Tibial nerve (tissue), 4 donors: ENCODE measurements around the gene SLC27A2. TPM values are rescaled to one million over a fixed set of nuclear protein-coding genes. Genes with fewer than 3 reads are reported as not detected.

Experiments used
- DNase-seq, 2 donors: peaks; one replicate each; pipeline ENCODE4 v3.0.0-alpha.2; 2019; ENCODE audit warnings: low spot score in 2 of 2
- H3K27ac ChIP-seq, 4 donors: fragments of 200-600 bp; sonication (generic) in 3 of 4; one replicate each; pipeline ENCODE4 v1.5.1; 2017 to 2019; ENCODE audit warnings: mild to moderate bottlenecking in 1 of 4
- H3K27me3 ChIP-seq, 2 donors: fragments of 200-600 bp; sonication (generic) in 1 of 2; one replicate each; pipeline versions ENCODE4 v1.5.1 to v1.6.0; 2017 to 2019
- H3K36me3 ChIP-seq, 3 donors: fragments of 200-600 bp; sonication (generic); one replicate each; pipeline ENCODE4 v1.5.1; 2018 to 2019
- H3K4me1 ChIP-seq, 4 donors: fragments of 200-600 bp; sonication (generic) in 3 of 4; one replicate each; pipeline ENCODE4 v1.5.1; 2017 to 2019
- H3K4me3 ChIP-seq, 4 donors: fragments of 200-600 bp; sonication (generic) in 3 of 4; one replicate each; pipeline ENCODE4 v1.5.1; 2017 to 2019; ENCODE audit warnings: mild to moderate bottlenecking in 1 of 4, moderate library complexity in 1 of 4
- H3K9me3 ChIP-seq, 4 donors: fragments of 200-600 bp; sonication (generic) in 3 of 4; one replicate each; pipeline ENCODE4 v1.5.1; 2017 to 2019
- EP300 ChIP-seq, 2 donors: sonication (generic); formaldehyde crosslinking; IDR thresholded peaks; one replicate each; pipeline ENCODE4 v1.6.1; 2017; ENCODE audit warnings: antibody characterized with exemption in 2 of 2, mild to moderate bottlenecking in 1 of 2
- POLR2A ChIP-seq, 2 donors: fragments of 450-650 bp; IDR thresholded peaks; one replicate each; pipeline ENCODE4 v1.6.1; 2017; ENCODE audit warnings: antibody characterized with exemption in 2 of 2, mild to moderate bottlenecking in 2 of 2, moderate library complexity in 2 of 2
- WGBS, 2 donors: methylation state at CpG; one replicate each; pipeline ENCODE4 v1.1.5; 2018; 5-methylcytosine and 5-hydroxymethylcytosine counted together
- total RNA-seq, 4 donors: library from RNA; depleted of rRNA; stranded (reverse); fragments of >200 nt; gene quantifications; one replicate each; pipeline ENCODE4 v1.1.0, GENCODE V29; 2016
- TF ChIP-seq, protein P1 (sequence below), 5 experiments: fragments of 200-600 bp in 3 of 5; fragments of 450-650 bp in 2 of 5; sonication (generic) in 3 of 5; IDR thresholded peaks; one replicate each; pipeline ENCODE4 v1.5.1; 2016 to 2019; ENCODE audit warnings: antibody characterized with exemption in 5 of 5, mild to moderate bottlenecking in 3 of 5, moderate library complexity in 2 of 5

SLC27A2 gene
- total RNA-seq, 4 donors from 2014 or later, result 0.21 to 0.22 TPM; not detected in 2

DNA sequence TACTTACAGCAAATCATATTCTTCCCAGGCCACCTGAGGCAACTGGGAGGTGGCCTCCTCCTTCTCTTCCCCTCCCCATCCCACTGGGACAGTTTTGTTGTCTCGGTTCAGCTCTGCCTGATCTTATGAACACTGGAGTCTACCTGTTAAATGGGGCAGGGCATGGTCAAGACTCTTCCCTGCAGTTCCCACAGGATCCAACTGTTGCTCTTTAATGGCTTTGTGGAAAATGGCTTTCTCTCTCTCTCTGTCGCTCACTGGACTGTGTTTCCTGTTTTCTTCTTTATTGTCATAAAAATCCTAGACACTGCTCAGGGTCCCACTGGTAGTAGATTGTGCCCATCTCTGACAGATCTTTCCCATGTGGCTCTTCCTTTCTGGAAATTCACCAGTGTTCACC is 40.2 kb downstream of the SLC27A2 start:
- TF ChIP-seq EP300 (IDR thresholded peaks at IDR 0.05) (no peak), POLR2A (IDR thresholded peaks at IDR 0.05) (no peak)
- TF ChIP-seq, protein P1, sequence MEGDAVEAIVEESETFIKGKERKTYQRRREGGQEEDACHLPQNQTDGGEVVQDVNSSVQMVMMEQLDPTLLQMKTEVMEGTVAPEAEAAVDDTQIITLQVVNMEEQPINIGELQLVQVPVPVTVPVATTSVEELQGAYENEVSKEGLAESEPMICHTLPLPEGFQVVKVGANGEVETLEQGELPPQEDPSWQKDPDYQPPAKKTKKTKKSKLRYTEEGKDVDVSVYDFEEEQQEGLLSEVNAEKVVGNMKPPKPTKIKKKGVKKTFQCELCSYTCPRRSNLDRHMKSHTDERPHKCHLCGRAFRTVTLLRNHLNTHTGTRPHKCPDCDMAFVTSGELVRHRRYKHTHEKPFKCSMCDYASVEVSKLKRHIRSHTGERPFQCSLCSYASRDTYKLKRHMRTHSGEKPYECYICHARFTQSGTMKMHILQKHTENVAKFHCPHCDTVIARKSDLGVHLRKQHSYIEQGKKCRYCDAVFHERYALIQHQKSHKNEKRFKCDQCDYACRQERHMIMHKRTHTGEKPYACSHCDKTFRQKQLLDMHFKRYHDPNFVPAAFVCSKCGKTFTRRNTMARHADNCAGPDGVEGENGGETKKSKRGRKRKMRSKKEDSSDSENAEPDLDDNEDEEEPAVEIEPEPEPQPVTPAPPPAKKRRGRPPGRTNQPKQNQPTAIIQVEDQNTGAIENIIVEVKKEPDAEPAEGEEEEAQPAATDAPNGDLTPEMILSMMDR (IDR thresholded peaks at IDR 0.05), result no peak
- Histone ChIP-seq H3K9me3 (peaks cover 0 to 4% (median 0%) of the 10 kb centered on the region in 4 donors), H3K36me3 (no peaks in the 10 kb centered on the region), H3K4me1 (no peaks in the 10 kb centered on the region), H3K27ac (no peak overlapping the region), H3K27me3 (no peaks in the 10 kb centered on the region), H3K4me3 (no peak overlapping the region)
- no peak for DNase-seq
- 57 to 61% methylated on average over 2 of the region's 2 CpGs for WGBS, 2 donors

DNA sequence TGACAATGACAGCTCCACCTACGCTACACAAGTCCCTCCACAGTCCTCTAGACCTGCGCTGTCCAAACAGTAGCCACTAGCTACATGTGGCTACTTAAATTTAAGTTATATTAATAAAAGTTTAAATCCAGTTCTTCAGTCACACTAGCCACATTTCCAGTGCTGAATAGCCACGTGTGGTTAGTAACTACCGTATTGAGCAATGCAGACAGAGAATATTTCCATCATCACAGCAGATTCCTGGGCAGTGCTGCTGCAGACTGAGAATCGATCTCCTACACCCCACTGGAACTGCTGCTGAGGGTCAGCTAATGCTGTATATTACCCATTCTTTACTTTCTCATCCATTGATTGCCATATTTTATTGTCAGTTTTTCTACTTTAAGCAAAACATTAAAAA is 42.6 kb downstream of the SLC27A2 start:
- Histone ChIP-seq H3K4me1 (no peaks in the 10 kb centered on the region), H3K27me3 (no peaks in the 10 kb centered on the region), H3K4me3 (no peak overlapping the region), H3K36me3 (no peaks in the 10 kb centered on the region), H3K9me3 (no peaks in the 10 kb centered on the region), H3K27ac (no peak overlapping the region)
- TF ChIP-seq POLR2A (IDR thresholded peaks at IDR 0.05), result no peak
- TF ChIP-seq, protein P1 (IDR thresholded peaks at IDR 0.05), result no peak
- TF ChIP-seq EP300 (IDR thresholded peaks at IDR 0.05), result no peak
- 71 to 77% methylated on average over 5 of the region's 5 CpGs for WGBS, 2 donors
- no peak for DNase-seq

DNA sequence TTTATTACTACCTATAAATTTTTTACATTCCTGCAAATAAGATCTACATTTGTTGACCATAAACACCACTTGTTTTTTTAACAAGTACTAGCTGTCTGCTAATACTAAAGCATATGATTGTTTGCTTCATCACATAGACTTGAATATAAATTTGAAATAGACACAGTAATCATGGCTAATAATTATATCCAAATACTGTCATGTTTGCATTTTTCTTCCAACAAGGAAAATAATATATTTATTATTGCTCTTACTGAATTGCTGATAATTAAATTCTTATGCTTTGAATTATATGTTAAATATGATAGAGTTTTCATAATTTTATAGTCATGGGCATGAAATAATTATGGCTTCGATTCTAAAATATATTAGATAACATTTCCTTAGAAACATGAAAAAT is 43.1 kb downstream of the SLC27A2 start:
- no peak overlapping the region for H3K27ac ChIP-seq
- no peak overlapping the region for H3K4me3 ChIP-seq
- H3K36me3 ChIP-seq, result no peaks in the 10 kb centered on the region
- H3K9me3 ChIP-seq, result no peaks in the 10 kb centered on the region
- 96 to 98% methylated on average over 1 of the region's 1 CpG for WGBS, 2 donors
- no peaks in the 10 kb centered on the region for H3K27me3 ChIP-seq
- no peak for DNase-seq
- TF ChIP-seq POLR2A (IDR thresholded peaks at IDR 0.05), result no peak
- no peak for TF ChIP-seq EP300 (IDR thresholded peaks at IDR 0.05)
- TF ChIP-seq, protein P1 (IDR thresholded peaks at IDR 0.05), result no peak
- no peaks in the 10 kb centered on the region for H3K4me1 ChIP-seq

DNA sequence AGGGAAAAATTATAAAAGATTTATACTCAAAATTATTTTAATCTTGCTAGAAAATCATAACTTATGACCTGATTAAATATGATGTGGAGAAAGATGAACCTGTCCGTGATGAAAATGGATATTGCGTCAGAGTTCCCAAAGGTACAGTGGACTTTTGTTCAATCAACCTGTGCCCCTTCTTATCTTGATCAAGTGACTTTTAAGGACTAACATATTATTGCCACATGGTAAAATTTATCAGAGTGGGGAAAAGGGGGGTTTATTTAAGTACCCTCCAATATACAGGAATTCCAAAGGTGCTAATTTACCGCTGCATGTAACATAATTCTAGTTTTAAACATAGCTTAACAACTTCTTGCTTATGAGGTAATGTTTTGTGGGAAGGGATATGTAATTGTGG is 43.9 kb downstream of the SLC27A2 start:
- H3K4me3 ChIP-seq, result no peak overlapping the region
- DNase-seq, result no peak
- H3K9me3 ChIP-seq, result no peaks in the 10 kb centered on the region
- H3K4me1 ChIP-seq, result no peaks in the 10 kb centered on the region
- no peaks in the 10 kb centered on the region for H3K36me3 ChIP-seq
- WGBS, 2 donors, result 95 to 96% methylated on average over 3 of the region's 3 CpGs
- no peak overlapping the region for H3K27ac ChIP-seq
- H3K27me3 ChIP-seq, result no peaks in the 10 kb centered on the region
- TF ChIP-seq, protein P1 (IDR thresholded peaks at IDR 0.05), result no peak
- TF ChIP-seq POLR2A (IDR thresholded peaks at IDR 0.05) (no peak), EP300 (IDR thresholded peaks at IDR 0.05) (no peak)

DNA sequence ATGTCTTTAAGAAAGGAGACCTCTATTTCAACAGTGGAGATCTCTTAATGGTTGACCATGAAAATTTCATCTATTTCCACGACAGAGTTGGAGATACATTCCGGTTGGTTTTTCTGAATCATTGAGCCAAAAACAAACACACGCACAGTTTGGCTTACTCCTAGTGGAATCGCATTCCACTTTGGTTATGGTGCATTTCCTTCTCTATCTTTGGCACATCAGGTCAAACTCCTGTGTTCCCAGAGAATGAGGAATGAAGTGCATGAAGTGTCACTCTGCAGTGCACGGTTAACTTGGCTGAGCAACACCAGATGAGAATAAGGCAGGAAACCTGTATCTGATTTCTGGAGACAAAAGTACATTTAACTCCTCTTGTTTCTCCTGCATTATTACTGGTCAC is 45.1 kb downstream of the SLC27A2 start:
- Histone ChIP-seq H3K27me3 (no peaks in the 10 kb centered on the region), H3K4me1 (no peaks in the 10 kb centered on the region), H3K9me3 (no peaks in the 10 kb centered on the region), H3K27ac (no peak overlapping the region), H3K4me3 (no peak overlapping the region), H3K36me3 (no peaks in the 10 kb centered on the region)
- WGBS, 2 donors, result 69 to 76% methylated on average over 5 of the region's 5 CpGs
- TF ChIP-seq EP300 (IDR thresholded peaks at IDR 0.05) (no peak), POLR2A (IDR thresholded peaks at IDR 0.05) (no peak)
- TF ChIP-seq, protein P1 (IDR thresholded peaks at IDR 0.05), result no peak
- no peak for DNase-seq
